HG03045 (cell line): ENCODE measurements around the gene CAVIN3.

Experiments
- ATAC-seq: cut with Tn5 transposase; IDR thresholded peaks from one replicate; pipeline ENCODE4 v1.9.1; 2021; ENCODE audit warnings: mild to moderate bottlenecking, moderate library complexity; ENCODE audit not compliant: unreplicated experiment

CAVIN3 gene

GRCh38 chr11:6270584-6271246 is 49.6 kb downstream of the CAVIN3 start:
- ATAC-seq: no peak

- no peak for ATAC-seq
These were observed 50.3 kb downstream of the CAVIN3 start for GRCh38 chr11:6269994-6270393.
